Measurements from ENCODE around the gene GRIN2D. TPM values are rescaled to one million over a fixed set of nuclear protein-coding genes. Genes with fewer than 3 reads are reported as not detected.

GRIN2D gene
- total RNA-seq, 2 donors from 2014 or later: 0.37 to 0.61 TPM

- DNase-seq: no peak
- ATAC-seq: no peak
- intact Hi-C loops (cut with DNase I, micrococcal nuclease): no loop called here
Measured at GRCh38 chr19:48395170-48395455, 1.6 kb downstream of the GRIN2D start.

- ATAC-seq: no peak
- intact Hi-C loops (cut with DNase I, micrococcal nuclease): no loop called here
- DNase-seq: no peak
Measured at GRCh38 chr19:48395499-48395898, 2.0 kb downstream of the GRIN2D start.

- intact Hi-C loops (cut with DNase I, micrococcal nuclease): no loop called here
- DNase-seq (no peak), ATAC-seq (no peak)
Measured at GRCh38 chr19:48396016-48396823, 2.8 kb downstream of the GRIN2D start.

GRCh38 chr19:48396824-48397176 is 3.3 kb downstream of the GRIN2D start:
- intact Hi-C loops (cut with DNase I, micrococcal nuclease): no loop called here
- DNase-seq (no peak), ATAC-seq (no peak)

GRCh38 chr19:48397263-48398101 is 4.0 kb downstream of the GRIN2D start:
- no peak for ATAC-seq
- DNase-seq: no peak
- intact Hi-C loops (cut with DNase I, micrococcal nuclease): no loop called here

GRCh38 chr19:48398102-48398374 is 4.6 kb downstream of the GRIN2D start:
- ATAC-seq: no peak
- DNase-seq: no peak
- intact Hi-C loops (cut with DNase I, micrococcal nuclease): no loop called here

- intact Hi-C loops (cut with DNase I, micrococcal nuclease): no loop called here
- DNase-seq (peak; percentile 82 to 87), ATAC-seq (peak; percentile 83)
Measured at GRCh38 chr19:48398375-48399235, 5.1 kb downstream of the GRIN2D start.

- peak; percentile 49 for ATAC-seq
- intact Hi-C loops (cut with DNase I, micrococcal nuclease): no loop called here
- DNase-seq: peak; percentile 51 to 60
Measured at GRCh38 chr19:48400018-48400742, 6.7 kb downstream of the GRIN2D start.

GRCh38 chr19:48401287-48401686 is 7.8 kb downstream of the GRIN2D start:
- intact Hi-C loops (cut with DNase I, micrococcal nuclease): no loop called here
- ATAC-seq (no peak), DNase-seq (no peak)

- peak; percentile 51 for ATAC-seq
- intact Hi-C loops (cut with DNase I, micrococcal nuclease): no loop called here
- peak; percentile 50 to 51 for DNase-seq
Measured at GRCh38 chr19:48403606-48404005, 10.1 kb downstream of the GRIN2D start.

GRCh38 chr19:48405010-48405659 is 11.7 kb downstream of the GRIN2D start:
- no peak for ATAC-seq
- DNase-seq: no peak
- intact Hi-C loops (cut with DNase I, micrococcal nuclease): no loop called here

GRCh38 chr19:48405850-48406249 is 12.4 kb downstream of the GRIN2D start:
- no peak for DNase-seq
- intact Hi-C loops (cut with DNase I, micrococcal nuclease): no loop called here
- ATAC-seq: no peak

- DNase-seq: no peak
- no peak for ATAC-seq
- intact Hi-C loops (cut with DNase I, micrococcal nuclease): no loop called here
Measured at GRCh38 chr19:48413879-48414587, 20.6 kb downstream of the GRIN2D start.

GRCh38 chr19:48415395-48415794 is 21.9 kb downstream of the GRIN2D start:
- peak; percentile 90 to 91 for DNase-seq
- intact Hi-C loops (cut with DNase I, micrococcal nuclease): no loop called here
- peak; percentile 96 for ATAC-seq

GRCh38 chr19:48415806-48416221 is 22.3 kb downstream of the GRIN2D start:
- ATAC-seq (no peak), DNase-seq (no peak)
- intact Hi-C loops (cut with DNase I, micrococcal nuclease): no loop called here

- DNase-seq (no peak), ATAC-seq (no peak)
- intact Hi-C loops (cut with DNase I, micrococcal nuclease): no loop called here
Measured at GRCh38 chr19:48417421-48417820, 24.0 kb downstream of the GRIN2D start.

- no peak for ATAC-seq
- peak in 1 of 2 donors; percentile 23 for DNase-seq
- intact Hi-C loops (cut with DNase I, micrococcal nuclease): no loop called here
Measured at GRCh38 chr19:48418317-48419064, 25.0 kb downstream of the GRIN2D start.

Measured in left colon (tissue), 2 donors.